Germinal center (tissue), 1 donor: Measurements from ENCODE around the gene GJE1.

ENCODE experiments used
- DNase-seq: peaks from one replicate; pipeline ENCODE4 v3.0.0; 2012; ENCODE audit warnings: mixed read lengths, low spot score

The GJE1 gene

GRCh38 chr6:142165227-142165626 lies 32.5 kb downstream of the GJE1 start:
- DNase-seq: no peak

GRCh38 chr6:142167071-142167470 lies 34.3 kb downstream of the GJE1 start:
- DNase-seq: no peak

- no peak for DNase-seq
Measured at GRCh38 chr6:142167486-142167885, 34.8 kb downstream of the GJE1 start.

GRCh38 chr6:142171351-142171750 lies 38.6 kb downstream of the GJE1 start:
- no peak for DNase-seq

- no peak for DNase-seq
Measured at GRCh38 chr6:142172758-142173157, 40.0 kb downstream of the GJE1 start.

GRCh38 chr6:142173980-142174379 lies 41.3 kb downstream of the GJE1 start:
- no peak for DNase-seq

- DNase-seq: no peak
Measured at GRCh38 chr6:142174703-142175102, 42.0 kb downstream of the GJE1 start.

GRCh38 chr6:142178129-142178528 lies 45.4 kb downstream of the GJE1 start:
- no peak for DNase-seq

- DNase-seq: no peak
Measured at GRCh38 chr6:142182004-142182403, 49.3 kb downstream of the GJE1 start.

GRCh38 chr6:142183351-142183750 lies 50.6 kb downstream of the GJE1 start:
- no peak for DNase-seq

- no peak for DNase-seq
Measured at GRCh38 chr6:142184307-142184706, 51.6 kb downstream of the GJE1 start.
